ENCODE measurements around the gene RTF2. TPM values are rescaled to one million over a fixed set of nuclear protein-coding genes. Genes with fewer than 3 reads are reported as not detected.

RTF2 gene
- total and polyA plus RNA-seq, 11 donors = 50.7 to 114 (median 86.2) TPM

- H3K27ac ChIP-seq = no peak overlapping the region
- H3K4me3 ChIP-seq = no peak overlapping the region
- H3K9me3 ChIP-seq = no peaks in the 10 kb centered on the region
- TF ChIP-seq POLR2A (IDR thresholded peaks at IDR 0.05) (no peak), CTCF (IDR thresholded peaks at IDR 0.05) (no peak)
- H3K27me3 ChIP-seq = peaks cover 0 to 14% (median 0%) of the 10 kb centered on the region in 9 donors
- ATAC-seq (no peak), DNase-seq (no peak)
- intact Hi-C loops (cut with DNase I) = no loop called here
- 78 to 93% (median 86%) methylated on average over 1 of the region's 1 CpG for WGBS, 4 donors
- H3K4me1 ChIP-seq = peaks cover 0 to 61% (median 1%) of the 10 kb centered on the region in 12 donors
- no peaks in the 10 kb centered on the region for H3K36me3 ChIP-seq
These were observed 37.5 kb upstream of the RTF2 start for GRCh38 chr20:56430957-56431356.

GRCh38 chr20:56431471-56431870, 37.0 kb upstream of the RTF2 start:
- Histone ChIP-seq H3K9me3 (no peaks in the 10 kb centered on the region), H3K4me3 (no peak overlapping the region), H3K36me3 (no peaks in the 10 kb centered on the region), H3K27me3 (peaks cover 0 to 14% (median 0%) of the 10 kb centered on the region in 9 donors), H3K4me1 (peaks cover 0 to 61% (median 1%) of the 10 kb centered on the region in 12 donors), H3K27ac (no peak overlapping the region)
- intact Hi-C loops (cut with DNase I) = no loop called here
- no peak for DNase-seq
- ATAC-seq = no peak
- no peak for TF ChIP-seq CTCF (IDR thresholded peaks at IDR 0.05)
- 81 to 86% (median 85%) methylated on average over 3 of the region's 3 CpGs for WGBS, 4 donors

GRCh38 chr20:56433221-56433879, 35.1 kb upstream of the RTF2 start:
- Histone ChIP-seq H3K27ac (peak overlapping the region in 2 of 12 donors; percentile 4 to 44), H3K4me3 (no peak overlapping the region), H3K27me3 (peaks cover 0 to 14% (median 0%) of the 10 kb centered on the region in 9 donors), H3K9me3 (no peaks in the 10 kb centered on the region), H3K36me3 (peaks cover 0 to 7% (median 0%) of the 10 kb centered on the region in 9 donors), H3K4me1 (peaks cover 0 to 47% (median 1%) of the 10 kb centered on the region in 12 donors)
- 30 to 56% (median 44%) methylated on average over 3 of the region's 3 CpGs for WGBS, 4 donors
- intact Hi-C loops (cut with DNase I) = no loop called here
- ATAC-seq = peak in 2 of 4 donors; percentile 28 to 30
- TF ChIP-seq CTCF (IDR thresholded peaks at IDR 0.05) = no peak
- TF ChIP-seq POLR2A (IDR thresholded peaks at IDR 0.05) = no peak
- no peak for DNase-seq

GRCh38 chr20:56433880-56434255, 34.6 kb upstream of the RTF2 start:
- peak overlapping the region in 2 of 12 donors; percentile 31 to 44 for H3K27ac ChIP-seq

More at GRCh38 chr20:56433880-56434255, 34.6 kb upstream of the RTF2 start:
- H3K36me3 ChIP-seq = peaks cover 0 to 7% (median 0%) of the 10 kb centered on the region in 9 donors
- peaks cover 0 to 44% (median 1%) of the 10 kb centered on the region in 12 donors for H3K4me1 ChIP-seq
- DNase-seq (no peak), ATAC-seq (peak in 3 of 4 donors; percentile 61 to 64 (median 62))
- H3K9me3 ChIP-seq = no peaks in the 10 kb centered on the region
- no peak for TF ChIP-seq POLR2A (IDR thresholded peaks at IDR 0.05)
- TF ChIP-seq CTCF (IDR thresholded peaks at IDR 0.05) = no peak
- 33 to 50% (median 41%) methylated on average over 5 to 6 of the region's 6 CpGs for WGBS, 4 donors
- no peak overlapping the region for H3K4me3 ChIP-seq
- peaks cover 0 to 14% (median 0%) of the 10 kb centered on the region in 9 donors for H3K27me3 ChIP-seq
- intact Hi-C loops (cut with DNase I) = no loop called here

Measured in heart left ventricle (tissue), 16 donors.